GM18873 (cell line): ENCODE data around the gene DCDC2C.

Source experiments
- ATAC-seq: cut with Tn5 transposase; IDR thresholded peaks from one replicate; pipeline ENCODE4 v1.9.1; 2021; ENCODE audit warnings: mild to moderate bottlenecking, moderate library complexity, moderate number of reproducible peaks; ENCODE audit not compliant: unreplicated experiment, low FRiP score

Gene DCDC2C

GRCh38 chr2:3708576-3708975 lies 5.2 kb downstream of the DCDC2C start:
- ATAC-seq = no peak

GRCh38 chr2:3709225-3709624 lies 5.8 kb downstream of the DCDC2C start:
- ATAC-seq = no peak

GRCh38 chr2:3712424-3712823 lies 9.0 kb downstream of the DCDC2C start:
- ATAC-seq = no peak

GRCh38 chr2:3712831-3713503 lies 9.6 kb downstream of the DCDC2C start:
- no peak for ATAC-seq

DNA sequence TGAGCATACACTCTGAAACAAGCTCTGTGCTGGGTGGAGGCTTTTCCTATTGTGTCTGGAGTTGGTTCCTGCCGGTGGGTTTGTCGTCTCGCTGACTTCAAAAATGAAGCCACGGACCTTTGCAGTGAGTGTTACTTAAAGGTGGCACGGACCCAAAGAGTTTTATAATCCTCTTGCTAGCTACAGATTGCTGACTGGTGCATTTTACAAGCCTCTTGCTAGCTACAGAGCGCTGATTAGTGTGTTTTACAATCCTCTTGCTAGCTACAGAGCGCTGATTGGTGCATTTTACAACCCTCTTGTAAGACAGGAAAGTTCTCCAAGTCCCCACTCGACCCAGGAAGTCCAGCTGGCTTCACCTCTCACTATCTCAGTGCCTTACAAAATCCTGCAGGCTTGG lies 15.3 kb downstream of the DCDC2C start:
- ATAC-seq = no peak

DNA sequence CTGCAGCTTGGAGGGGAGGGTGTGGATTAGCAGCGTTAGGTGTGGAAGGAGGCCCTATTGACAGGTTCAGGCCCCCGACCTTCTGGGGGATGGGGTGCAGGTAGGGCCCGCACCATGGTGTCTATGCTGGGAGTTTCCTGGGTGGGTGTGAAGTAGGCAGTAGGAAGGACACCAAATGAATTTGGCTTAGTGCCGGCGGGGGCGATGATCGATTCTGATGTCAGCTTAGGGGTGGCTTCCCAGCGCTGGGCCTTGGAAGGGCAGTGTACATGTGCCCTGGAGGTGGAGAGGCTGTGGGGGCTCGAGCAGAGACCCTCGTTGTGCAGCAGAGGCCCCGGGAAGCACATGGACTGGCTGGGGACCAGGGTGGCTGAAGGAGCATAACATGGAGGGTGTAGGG lies 21.6 kb downstream of the DCDC2C start:
- ATAC-seq = no peak

- no peak for ATAC-seq
Observed at GRCh38 chr2:3725458-3726250, 22.3 kb downstream of the DCDC2C start.

DNA sequence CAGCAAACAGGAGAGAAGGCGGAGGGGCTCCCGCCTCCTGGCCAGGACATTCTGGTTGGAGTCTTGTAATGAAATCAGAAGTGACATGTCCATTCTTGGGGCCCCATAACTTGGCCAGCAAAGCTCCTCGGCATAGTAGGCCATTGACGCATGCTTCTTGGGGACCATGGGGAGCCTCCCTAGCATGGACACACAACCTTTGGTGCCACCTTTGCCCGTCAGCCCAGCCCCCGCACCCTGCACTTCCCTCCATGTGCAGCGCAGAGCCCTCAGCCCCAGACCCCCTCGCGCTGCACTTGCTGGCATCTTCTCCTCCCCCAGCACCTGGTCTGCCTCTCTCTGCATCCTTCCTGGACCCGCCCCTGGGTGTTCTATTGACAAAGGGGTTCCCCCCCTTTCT lies 23.1 kb downstream of the DCDC2C start:
- ATAC-seq = no peak

DNA sequence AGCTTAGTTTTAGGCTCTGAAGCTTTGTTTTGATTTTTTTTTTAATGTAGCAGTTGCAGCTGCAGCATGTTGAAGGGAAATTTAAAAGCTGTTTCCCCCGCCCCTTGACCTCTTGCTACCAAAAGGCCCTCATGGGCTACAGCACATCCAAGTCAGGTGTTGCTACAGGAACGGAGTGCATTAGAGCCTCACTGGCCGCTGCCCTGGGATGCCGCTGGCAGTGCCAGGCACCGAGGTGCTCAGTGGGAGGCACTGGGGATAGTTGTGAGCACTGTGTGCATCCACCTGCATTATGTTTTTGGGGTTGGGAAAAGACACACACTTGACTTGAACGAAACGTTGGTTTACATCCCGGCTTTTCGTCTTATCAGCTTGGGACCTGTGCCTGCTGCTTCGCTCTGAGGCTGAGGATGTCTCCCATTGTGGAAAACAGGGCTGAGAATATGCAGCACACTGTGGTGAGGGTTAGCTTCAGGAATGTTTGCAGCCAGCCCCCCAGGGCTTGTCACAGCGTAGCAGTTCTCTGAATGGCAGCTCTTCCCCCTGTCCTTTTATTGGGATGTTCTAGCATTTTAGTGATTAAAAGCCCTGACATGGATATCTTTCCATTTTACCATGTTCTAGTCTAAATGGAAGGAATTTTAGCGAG lies 24.1 kb downstream of the DCDC2C start:
- ATAC-seq = no peak

DNA sequence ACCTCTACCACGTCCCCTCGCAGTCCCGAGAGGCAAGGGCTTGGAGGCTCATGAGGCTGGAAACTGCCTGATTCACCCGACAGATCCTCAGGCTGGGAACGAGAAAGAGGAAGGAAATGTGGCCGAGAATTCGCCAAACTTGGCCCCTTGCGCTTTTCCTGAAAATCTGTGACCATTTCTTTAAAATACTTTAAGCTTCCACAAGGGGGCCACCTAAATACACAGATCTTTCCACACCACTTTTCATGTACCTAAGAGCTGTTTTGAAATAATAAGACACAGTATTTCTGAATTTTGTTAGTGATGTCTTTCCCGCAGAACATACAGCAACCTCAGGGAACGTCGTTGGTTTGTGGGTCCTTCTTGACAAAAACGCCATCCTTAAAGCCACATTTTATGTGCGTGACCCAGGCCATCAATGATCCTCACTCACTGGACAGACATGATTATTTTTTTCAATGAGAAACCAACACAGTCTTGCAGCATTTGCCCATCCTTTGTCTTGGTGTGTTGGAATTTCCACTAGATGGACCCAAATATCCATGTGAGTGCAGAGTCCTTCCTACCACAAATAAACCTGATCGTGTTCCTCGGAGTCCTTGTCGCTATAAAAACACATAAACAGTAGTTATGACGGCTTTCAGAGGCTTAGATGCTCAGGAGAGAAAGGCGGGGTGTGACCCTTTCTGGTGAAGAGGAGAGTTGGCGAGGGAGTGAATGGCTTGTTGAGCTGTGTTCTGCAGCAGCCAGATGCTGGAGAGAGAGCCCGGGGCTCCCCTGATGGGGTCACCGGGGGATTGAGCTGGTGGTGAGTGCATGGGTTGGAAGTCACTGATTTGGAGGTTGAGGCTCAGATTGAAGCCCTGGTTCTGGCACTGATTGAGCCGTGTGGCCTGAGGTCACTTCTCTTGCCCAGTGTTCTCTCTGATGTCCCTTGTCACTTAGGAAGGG lies 25.0 kb downstream of the DCDC2C start:
- ATAC-seq = no peak

DNA sequence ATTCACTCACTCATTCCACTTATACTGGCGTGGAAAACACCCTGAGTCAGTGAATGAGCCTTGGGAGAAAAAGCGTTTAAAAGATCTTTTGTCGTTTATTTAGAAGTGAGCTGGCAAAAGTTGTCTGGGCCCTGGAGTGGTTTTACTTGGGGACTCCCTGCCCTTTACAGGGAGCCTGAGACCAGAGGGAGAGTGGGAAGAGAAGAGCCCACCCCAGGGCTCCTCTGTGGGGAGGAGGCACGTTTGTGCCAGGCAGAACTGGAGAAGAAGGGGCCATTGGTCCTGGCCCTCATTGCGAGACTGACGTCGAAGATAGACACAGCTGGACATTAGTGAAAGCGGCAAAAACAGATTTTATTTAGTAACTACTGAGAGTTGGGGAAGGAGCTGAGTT lies 25.7 kb downstream of the DCDC2C start:
- no peak for ATAC-seq

DNA sequence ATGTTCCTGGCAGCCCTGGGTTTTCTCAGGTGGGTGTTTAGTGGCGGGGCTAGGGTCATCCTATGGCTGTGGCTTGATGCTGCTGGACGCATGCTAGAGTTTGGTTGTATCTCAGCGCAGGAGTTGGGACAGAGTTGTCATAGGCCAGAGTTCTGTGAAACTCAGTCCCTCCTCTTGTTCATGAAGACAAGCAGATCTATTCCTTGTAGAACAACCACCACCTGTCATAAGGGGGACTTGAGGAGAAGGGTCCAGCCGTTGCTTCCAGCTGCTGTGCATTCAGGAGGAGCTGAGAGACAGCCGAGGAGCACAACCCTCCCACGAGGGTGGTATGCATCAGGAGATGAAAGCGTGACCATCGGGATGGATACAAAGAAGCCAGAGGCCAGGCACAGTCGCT lies 26.4 kb downstream of the DCDC2C start:
- ATAC-seq = no peak

DNA sequence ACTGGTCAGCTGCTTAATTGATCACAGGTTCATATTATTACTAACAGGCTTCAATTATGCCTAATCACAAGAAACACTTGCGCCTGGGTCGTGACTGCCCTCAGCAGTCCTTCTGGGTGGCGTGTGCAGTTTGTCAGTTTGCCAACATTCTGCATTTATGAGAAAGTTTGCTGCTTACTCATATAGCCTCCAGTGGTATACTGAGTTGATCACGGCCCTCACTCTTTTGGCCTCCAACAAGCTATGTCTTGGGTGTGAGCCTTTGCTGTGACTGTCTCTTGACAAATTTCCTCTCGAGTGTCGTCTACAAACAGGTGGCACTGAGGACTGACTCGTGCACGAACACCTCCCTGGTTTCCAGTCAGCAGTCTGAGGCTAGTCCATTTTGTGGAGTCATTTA lies 27.3 kb downstream of the DCDC2C start:
- no peak for ATAC-seq

DNA sequence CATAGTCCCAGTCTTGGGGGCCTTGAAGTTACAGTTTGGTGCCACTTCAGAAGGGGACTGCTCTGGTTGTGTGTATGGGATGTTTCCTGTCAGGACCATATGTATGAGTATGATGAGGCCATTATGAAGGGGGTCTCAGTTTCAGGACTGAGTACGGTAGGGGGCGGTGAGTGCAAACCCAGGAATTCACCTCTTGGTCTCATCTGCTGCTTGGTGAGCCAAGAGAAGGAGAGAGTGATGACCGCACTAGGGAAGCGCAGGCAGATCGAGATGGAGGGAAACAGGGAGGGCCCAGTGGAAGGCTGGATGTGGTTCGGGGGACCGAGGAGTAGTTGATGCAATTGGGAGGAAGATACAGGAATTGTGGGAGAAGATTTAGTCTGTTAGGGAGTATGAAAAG lies 28.5 kb downstream of the DCDC2C start:
- ATAC-seq = no peak

DNA sequence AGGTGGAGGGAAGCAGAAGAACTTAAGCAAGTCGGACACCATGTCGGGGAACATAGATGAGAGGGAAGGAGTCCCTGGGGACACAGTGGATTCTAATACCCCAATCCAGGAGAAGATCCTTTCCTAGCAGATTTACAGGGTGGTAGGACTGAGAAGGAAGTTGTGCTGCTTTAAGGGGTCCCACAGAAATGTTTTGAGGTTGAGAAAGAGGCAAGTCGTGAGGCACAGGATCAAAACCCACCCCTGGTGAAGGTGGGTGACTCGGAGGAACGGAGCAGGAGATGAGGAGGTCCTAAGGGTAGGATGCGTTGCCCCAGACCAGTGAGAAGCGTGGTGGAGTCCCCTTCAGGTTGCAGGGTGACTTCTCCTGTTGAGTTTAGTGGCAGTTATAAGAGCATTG lies 32.7 kb downstream of the DCDC2C start:
- ATAC-seq = no peak

GRCh38 chr2:3737128-3737527 lies 33.8 kb downstream of the DCDC2C start:
- ATAC-seq = no peak

GRCh38 chr2:3738454-3738853 lies 35.1 kb downstream of the DCDC2C start:
- no peak for ATAC-seq

DNA sequence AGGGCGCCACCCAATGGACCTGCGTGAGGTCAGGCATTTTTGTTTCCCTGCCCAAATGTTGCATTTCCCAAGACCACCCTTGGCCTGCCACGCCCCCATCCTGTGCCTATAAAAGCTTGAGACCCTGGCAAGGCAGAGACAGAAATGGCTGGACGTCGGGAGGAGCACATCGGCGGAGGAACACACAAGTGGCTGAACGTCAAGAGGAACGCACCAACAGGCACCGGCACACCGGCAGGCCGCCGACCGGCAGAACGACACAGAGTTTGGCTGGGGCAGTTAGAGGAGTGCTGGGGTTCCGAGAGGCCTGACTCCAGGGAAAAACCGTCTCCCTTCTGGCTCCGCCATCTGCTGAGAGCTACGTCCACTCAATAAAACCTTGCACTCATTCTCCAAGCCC lies 35.9 kb downstream of the DCDC2C start:
- no peak for ATAC-seq

DNA sequence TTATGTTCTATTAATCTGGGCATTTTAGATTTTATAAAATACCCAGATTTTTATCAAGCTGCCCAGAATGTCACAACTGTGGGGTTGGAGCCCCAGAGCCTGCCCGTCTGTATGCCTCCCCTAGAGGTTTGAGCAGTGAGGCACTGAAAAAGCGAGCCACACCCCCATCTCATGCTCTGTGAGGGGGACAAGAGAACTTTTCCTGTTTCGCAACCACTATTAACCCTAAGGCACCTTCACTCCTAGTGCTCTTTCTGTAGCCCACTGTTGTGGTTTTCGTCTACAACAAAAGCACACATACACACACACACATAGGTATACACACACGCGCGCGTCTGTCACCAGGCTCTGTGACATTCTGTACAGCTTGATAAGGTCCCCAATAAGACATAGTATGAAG lies 38.0 kb downstream of the DCDC2C start:
- ATAC-seq = no peak

DNA sequence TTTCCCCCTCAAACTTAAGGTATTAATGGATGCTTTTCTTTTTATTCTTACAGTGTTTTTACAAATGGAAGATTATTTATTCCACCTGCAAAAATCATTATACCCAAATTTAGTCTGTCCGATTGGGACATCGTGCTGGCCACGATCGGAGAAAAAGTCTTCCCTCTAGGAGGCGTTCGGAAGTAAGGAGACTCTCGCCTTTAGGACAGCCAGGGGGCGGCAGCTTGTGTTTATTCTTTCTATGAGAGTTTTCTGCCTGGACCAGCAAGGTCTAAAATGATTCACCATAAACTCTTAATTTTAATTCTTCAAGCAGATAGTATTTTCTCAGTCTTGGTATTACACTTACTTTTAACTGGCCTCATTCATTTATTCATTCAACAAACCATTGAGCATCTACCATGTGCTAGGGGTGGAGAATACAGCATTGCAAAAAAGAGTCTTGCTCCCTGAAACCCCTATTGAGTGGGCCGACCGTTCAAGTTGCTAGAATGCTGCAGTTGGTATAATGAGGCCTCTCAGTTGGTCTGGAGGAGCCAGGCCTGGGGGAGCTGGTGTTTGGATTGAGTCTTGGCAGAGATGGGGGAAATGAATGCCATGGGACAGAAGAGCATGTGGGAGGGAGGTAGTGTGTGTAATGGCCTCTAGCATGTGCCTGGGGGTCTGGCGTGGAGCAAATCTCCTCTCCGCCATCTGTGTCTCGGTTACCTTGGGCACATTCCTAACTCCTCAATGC lies 38.7 kb downstream of the DCDC2C start:
- ATAC-seq = no peak
